ENCODE results near the gene ZDHHC24.

Gene ZDHHC24

DNA sequence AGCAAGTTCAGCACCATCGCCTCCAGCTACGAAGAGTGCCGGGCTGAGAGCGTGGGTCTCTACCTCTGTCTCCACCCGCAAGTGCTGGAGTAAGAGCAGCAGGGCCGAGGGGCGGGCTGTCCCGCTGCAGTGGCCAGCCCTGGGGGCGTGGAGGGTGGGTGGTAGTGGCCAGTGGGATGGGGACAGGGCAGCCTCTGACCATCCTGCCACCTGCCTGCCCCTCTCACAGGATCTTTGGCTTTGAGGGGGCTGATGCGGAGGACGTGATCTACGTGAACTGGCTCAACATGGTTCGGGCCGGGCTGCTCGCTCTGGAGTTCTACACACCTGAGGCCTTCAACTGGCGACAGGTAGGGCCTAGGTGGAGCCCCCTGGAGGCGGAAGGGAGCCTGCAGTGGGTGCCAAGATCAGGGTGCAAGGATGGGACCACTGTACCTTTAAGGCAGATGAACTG, 50.4 kb downstream of the ZDHHC24 start:
- DNase-seq (ENCODE audit: low read depth in 2 of 2) = no peak

DNA sequence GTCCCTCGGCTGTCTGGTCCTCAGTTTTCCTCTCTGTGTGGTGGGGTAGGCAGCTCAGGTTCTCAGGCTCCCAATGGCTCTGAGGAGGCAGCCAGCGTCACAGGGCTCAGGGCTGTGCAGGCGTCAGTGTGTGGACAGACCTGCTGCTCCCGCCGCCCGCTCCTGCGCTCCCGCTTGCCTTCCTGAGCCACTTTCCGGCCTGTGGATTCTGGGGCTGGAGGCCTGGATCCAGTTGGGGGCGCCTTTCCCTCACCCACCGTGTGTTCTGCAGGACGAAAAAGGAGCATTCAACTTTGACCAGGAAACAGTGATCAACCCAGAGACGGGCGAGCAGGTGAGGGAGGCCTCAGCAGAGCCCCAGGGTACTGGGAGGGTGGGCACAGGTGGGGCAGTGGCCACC, 50.9 kb downstream of the ZDHHC24 start:
- DNase-seq (ENCODE audit: low read depth in 2 of 2) = no peak

DNA sequence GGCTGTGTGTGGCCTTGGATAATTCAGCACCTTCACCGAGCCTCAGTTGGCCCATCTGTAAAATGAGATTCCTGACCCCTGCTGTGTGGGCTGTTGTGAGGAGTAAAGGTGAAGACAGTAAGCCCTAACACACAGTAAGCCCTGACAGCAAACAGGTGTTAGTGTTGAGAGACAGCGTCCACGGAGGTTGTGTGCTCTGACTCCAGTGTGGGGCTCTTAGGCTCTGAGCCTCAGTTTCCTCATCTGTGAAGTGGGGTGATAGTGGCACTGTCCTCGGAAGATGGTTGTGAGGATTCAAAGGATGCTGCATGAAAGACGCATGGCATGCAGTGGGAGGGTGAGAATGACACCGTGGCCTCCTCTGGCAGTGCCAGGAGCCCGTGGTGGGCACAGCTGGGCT, 51.4 kb downstream of the ZDHHC24 start:
- DNase-seq (ENCODE audit: low read depth in 2 of 2) = no peak

DNA sequence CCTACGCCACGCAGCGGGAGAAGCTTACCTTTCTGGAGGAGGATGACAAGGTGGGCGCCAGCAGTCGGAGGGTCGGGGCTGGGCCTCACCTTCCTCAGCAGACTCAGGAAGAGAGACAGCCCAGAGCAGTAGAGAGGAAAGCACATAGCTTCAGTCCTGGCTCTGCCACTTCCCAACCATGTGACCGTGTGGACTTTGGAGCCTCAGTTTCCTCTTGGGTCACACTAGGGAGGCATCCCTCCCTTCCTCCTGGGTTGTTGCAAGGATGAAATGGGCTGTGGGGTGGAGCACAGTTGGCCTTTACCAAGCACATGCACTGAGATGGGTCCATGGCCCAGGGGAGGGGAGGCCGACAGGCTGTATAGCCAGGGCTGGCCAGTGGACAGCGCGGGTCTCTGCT, 52.7 kb downstream of the ZDHHC24 start:
- DNase-seq (ENCODE audit: low read depth in 2 of 2) = no peak

DNA sequence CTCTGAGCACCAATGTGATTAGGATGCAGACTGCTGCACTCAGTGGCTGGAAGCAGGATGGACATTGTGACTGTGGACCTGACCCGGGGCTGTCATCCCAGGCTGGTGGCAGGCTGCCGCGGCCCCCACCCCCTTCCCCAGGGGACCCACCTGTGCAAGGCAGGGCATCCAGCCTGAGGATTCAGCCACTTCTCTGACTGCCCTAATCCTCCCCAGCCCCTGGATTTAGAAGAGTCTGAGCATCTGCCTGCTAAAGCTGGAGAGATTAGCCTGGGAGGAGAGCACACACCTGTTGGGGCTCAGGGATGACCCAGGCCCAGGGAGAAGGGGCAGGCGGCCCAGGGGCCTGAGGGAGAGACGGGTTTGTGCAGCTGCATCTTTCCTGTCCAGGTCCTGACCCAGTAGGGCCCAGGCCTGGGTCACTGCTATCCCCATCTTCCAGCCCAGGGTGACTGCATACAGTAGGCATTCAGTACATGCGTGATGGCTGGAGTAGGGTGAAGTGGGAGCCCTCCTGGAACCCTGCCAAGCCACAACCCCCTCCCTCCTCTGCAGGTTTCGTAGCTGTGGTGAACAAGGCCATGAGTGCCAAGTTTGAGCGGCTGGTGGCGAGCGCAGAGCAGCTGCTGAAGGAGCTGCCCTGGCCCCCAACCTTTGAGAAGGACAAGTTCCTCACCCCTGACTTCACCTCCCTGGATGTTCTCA, 53.5 kb downstream of the ZDHHC24 start:
- no peak for DNase-seq (ENCODE audit: low read depth in 2 of 2)

DNA sequence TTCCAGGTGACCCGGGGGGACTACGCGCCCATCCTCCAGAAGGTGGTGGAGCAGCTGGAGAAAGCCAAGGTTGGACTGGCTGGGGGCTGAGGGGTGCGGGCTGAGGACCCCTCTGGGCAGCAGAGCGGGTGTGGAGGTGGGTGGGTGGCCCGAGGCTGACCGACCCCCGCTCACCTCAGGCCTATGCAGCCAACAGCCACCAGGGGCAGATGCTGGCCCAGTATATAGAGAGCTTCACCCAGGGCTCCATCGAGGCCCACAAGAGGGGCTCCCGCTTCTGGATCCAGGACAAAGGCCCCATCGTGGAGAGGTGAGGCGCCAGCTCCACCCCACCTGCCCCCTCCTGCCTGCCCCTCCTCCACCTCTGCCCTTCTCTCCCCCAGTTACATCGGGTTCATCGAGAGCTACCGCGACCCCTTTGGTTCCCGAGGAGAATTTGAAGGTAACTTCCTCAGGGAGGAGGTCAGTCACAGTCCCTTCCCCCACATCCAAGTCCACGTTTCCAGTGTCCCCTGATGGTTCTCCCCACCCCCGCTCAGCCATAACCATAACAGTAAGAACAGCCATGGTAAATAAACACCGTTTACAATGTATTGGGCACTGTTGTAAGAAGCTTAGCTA, 54.4 kb downstream of the ZDHHC24 start:
- DNase-seq (ENCODE audit: low read depth in 2 of 2) = no peak

DNA sequence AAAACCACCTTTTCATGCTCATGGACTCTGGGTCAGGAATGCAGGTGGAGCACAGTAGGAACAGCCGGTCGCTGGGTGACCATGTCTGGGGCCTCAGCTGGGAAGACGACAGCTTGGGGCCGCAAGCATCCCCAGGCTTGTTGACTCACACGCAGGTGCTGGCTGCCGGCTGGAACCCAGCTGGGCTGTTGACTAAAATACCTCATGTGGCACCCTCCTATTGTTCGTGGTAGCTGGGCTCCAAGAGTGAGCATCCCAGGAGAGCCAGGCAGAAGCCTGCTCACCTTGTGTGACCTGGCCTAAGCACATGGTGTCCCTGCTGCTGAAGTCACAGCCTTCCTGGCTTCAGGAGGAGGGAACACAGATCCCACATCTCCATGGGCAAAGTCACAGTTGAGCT, 56.2 kb downstream of the ZDHHC24 start:
- DNase-seq (ENCODE audit: low read depth in 2 of 2) = no peak

DNA sequence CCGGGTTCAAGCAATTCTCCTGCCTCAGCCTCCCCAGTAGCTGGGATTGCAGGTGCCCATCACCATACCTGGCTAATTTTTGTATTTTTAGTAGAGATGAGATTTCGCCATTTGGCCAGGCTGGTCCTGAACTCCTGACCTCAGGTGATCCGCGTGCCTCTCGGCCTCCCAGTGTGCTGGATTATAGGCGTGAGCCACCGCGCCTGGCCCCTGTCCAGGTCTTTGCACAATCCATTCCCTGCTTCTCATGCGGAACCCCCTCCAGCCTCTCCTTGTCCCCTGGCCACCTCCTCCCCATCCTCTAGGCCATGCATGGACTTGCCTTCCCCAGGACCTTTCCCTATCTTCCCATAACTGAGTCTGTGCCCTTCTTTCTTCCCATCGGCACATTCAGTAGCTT, 56.9 kb downstream of the ZDHHC24 start:
- no peak for DNase-seq (ENCODE audit: low read depth in 2 of 2)

DNA sequence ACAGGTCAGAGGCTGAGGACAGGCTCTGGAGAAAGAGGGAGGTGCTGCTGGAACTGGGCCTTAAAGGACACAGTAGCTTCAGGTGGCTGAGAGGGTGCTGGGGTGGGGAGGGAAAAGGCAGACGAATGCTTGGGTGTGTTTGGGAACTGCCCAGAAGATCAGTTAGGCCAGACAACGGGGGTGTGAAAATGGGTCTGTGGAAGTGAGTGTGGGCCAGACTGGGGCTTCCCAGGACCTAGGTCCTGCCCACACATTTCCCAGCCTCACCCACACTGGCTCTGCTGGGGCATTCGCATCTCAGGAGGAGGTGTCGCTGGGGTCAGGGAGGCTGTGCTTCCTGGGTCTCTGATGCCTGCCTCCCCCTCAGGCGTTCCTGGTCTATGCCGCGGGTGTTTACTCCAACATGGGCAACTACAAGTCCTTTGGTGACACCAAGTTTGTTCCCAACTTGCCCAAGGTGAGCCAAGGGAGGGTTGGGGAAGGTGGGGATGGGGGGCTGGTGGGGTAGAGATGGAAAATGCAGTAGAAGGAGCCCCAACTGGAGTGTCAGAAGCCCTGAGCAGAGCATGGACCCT, 61.0 kb downstream of the ZDHHC24 start:
- no peak for DNase-seq (ENCODE audit: low read depth in 2 of 2)

DNA sequence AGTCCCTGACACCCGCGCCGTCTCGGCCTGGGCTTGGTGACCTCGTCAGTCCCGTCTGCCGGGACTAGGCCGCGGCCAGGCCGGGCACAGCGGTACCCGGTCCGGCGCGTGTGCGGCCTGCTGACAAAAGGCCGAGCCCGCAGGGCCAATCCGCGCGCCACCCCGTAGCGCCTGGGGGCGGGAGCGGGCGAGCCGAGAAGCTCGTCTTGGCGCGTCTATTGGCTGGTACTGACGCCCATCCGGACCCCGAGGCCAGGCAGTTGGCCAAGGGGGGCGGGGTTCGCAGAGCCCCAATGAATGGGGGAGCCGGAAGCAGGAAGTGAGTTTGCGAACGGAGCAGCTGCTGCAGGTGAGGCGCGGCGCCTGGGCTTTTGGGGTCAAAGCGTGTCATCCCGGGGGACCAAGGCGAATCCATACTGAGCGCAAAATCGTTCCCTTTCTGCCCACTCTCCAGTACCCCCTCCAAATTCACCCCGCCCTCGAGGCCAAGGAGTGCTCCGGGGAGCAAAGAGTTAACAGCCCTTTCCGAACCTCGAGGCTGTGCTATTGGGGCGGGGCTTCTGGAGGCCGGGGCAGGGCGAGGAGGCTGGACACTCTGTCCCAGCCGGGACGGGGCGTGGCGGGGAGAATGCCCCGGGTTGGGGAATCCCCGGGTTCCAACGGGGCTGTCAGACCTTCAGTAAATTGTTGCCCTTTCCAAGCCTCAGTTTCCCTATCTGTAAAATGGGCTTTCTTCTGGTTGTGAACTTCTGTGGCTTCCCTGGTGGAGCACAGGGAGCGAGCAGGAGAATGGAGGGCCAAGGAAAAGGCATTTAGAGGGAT, 65.5 kb downstream of the ZDHHC24 start, which contains the start of gene DPP3:
Gene DPP3, plus strand, starts transcription at position 318 of the 822 bp plus-strand sequence. CDS start 1,767 bp downstream, outside the sequence.
- DNase-seq (ENCODE audit: low read depth in 2 of 2) = peak; percentile 87 to 95

DNA sequence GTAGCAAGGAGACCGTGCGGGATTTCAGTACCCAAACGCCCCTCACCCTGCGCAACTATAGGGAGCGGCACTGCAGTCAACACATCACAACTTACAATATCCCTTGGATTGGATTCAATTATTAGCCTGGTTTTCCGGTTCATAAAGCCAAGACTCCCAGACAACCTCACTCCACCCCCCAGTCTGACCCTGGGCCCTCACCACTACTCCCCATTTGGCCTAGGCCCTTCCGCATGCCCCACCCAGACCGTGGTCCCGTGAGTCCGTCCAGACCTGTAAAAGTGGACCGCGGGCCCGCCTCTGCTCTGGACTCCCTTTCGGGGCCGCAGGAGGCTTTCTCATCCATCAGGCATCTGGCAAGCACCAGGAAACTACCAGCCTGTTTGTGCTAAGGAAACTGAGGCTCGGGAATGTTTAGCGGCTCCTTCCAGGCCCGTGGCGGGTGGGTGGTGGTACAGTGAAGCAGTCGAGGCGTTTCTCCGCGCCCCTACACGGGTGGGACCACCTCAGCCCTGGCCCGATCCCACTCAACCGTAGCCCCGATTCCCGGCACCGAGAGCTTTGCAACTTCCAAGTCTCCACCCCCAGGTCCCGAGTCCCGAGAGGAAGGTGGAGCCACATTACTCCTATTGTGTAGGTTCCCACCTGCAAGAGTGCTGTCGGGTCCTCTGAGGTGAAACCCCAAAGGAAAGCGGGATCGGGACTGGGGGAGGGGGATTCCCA, 66.3 kb downstream of the ZDHHC24 start:
- DNase-seq (ENCODE audit: low read depth in 2 of 2) = peak in 1 of 2 experiments; percentile 15

DNA sequence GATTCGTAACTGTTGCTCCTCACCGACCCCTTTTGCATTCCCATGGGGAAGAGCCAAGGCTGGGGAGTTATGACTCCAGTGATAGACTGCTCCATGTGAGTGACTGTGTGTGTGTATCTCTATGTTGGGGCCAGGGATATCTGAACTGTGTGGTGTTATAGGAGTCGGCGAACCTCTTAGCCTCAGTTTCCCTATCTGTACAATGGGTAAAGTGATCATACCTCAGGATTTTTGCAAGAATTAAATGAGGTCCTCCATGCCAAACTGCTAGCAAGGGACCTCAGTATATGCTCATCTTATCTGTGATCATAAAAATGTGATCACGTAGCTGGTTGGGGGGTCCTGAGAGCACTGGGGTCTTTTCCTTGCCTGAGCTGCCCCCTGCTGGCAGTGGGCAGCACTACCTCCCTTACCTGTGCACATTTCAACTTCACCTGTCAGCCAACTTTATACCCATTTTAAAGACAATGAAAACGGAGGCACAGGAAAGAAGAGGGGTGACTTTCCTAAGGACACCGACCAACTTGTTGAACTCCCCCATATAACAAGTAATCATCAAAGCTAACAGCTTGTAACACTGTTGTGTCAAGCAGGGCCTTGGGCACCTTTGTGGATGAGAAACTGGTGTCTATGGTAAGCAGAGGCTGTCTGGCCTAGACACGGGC, 67.0 kb downstream of the ZDHHC24 start:
- no peak for DNase-seq (ENCODE audit: low read depth in 2 of 2)

DNA sequence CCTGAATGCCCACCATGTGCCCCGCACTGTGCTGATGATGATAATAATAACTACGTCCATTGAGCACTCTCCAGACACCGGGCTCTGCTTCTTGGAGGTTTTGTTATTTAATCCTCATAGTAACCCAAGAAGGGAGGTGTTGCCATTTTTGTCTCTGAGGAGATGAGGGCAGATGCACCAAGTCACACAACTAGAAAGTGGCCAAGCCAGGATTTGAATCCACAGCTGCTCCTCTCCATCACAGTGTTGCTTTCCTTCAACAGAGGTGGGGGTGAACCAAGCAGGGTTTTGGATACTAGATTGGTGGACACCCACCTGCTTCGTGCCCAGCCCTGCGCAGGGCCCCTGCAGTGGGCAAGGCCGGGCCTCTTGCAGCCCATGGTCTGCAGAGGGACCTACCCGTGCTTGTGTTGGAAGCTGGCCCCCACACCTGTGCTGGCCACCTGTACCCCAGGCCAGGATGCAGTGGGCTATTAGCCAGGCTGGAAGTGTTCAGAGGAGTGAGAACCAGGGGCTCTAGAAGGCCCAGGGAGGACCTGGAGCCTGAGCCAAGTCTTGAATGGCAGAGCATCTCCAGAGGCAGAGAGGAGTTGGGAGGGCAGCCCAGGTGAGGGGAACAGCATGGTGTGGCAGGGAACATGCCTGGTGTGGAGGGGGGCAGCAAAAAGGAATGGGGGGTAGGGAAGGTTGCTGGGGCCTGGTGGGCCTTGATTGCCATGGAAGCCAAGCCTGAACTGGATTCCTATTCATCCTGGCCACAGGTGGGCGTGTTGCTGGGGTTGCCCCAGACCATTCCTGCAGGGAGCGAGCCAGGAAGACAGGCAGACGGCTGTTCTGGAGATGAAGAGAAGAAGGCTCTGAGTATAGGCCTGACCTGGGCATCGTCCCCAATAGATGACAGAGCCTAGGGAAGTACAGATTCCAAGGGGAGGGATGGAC, 68.3 kb downstream of the ZDHHC24 start:
- no peak for DNase-seq (ENCODE audit: low read depth in 2 of 2)

DNA sequence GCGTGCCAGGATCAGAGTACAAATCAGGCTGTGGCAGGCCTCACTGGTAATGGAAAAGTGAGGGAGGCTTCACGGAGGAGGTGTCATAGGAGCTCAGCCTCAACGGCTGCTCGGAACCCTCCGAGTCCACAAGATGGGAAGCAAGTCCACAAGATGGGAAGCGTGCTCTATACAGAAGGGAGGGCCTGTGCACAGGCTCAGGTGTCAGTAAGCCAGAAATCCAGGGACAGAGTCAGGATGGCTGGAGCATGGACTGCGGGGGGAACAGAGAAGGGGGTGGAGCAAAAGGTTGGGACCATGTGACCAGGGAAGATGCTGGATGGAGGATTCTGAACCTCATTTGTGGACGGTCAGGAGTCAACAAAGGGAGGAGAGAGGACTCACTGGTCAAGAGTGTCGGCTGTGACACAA, 69.0 kb downstream of the ZDHHC24 start:
- DNase-seq (ENCODE audit: low read depth in 2 of 2) = no peak

DNA sequence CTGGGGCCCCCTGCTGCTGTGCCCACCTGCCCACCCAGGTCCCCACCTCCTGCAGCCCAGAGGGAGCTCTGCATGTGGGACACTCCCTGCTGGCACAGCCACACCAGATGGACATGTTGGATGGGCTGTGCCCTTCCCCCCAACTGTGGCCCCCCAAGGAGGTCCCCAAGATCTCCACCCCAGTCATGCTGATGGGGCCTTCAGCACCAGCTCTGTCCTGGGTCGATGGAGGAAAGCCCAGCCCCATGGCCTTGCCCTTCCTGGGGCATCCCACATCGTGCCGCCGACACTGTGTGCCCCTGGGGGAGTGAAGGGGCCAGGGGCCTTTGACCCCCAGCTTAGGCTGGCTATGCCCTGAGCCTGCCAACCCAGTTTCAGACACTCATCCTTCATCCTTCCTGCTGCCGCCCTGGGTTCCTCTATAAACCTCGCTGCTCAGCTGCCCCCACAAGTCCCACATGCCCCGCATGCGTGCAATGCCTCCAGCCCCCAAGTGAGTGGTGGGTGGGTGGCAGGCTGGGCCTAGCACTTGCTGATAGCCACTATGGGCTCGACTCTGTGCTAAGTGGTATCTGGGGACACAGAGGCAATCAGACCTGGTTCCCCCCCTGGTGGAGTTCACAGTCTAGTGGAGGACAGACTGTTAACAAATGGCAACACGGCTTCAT, 69.5 kb downstream of the ZDHHC24 start:
- no peak for DNase-seq (ENCODE audit: low read depth in 2 of 2)

DNA sequence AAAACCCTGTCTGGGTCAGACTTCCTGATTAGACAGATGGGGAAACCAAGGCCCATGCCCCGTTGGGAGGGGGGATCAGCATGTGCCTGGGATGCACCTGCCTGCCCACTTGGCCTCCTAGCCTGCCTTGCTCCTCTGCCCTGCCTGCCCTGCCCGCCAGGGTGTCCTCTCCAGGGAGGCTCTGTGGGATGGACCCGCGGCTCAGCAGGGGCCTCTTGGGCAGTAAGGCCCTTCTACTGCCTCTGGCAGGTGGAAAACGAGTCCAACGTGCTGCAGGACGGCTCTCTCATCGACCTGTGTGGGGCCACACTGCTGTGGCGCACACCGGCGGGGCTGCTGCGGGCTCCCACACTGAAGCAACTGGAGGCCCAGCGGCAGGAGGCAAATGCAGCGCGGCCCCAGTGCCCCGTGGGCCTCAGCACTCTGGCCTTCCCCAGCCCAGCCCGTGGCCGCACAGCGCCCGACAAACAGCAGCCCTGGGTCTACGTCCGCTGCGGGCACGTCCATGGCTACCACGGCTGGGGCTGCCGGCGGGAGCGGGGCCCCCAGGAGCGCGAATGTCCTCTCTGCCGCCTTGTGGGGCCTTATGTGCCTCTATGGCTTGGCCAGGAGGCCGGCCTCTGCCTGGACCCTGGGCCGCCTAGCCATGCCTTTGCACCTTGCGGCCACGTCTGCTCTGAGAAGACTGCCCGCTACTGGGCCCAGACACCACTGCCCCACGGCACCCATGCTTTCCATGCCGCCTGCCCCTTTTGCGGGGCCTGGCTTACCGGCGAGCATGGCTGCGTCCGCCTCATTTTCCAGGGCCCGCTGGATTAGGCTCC, 70.3 kb downstream of the ZDHHC24 start:
- no peak for DNase-seq (ENCODE audit: low read depth in 2 of 2)

DNA sequence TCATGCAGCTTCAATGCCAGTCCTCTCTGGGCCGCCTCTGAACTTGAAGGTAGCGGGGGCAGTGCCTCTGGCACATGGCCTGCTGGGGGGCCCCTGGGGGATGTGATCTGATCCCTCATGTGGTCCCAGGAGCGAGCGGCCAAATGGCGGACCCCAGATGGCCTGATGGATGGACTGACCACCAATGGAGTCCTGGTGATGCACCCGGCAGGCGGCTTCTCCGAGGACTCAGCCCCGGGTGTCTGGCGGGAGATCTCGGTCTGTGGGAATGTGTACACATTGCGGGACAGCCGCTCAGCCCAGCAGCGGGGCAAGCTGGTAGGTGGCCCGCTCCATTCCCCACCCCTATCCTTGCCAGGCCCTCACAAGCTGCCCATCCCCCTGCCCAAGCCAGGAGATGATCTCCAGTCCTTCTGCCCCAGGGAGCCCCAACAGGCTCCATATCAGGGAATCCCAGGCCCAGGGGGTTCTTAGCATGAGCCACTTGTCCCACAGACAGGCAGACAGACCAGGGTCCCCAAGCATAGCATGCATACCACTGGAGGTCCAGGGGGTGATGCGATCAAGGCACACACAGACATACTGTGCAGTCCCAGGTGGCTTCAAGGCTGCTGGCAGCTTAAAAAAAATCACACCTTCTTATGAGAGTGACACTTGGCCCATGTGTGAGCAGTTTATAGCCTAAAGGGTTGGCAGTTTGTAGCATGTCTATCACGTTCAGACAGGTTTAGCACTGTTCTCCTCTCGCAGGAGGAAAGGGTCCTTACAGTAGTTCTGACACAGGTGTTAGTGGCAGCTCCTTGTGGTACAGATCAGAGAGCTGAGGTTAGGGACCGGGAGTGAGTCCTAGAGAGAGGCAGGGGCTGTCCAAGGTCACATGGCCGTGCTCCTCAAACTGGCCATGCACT, 72.0 kb downstream of the ZDHHC24 start:
- DNase-seq (ENCODE audit: low read depth in 2 of 2) = no peak

Data from stimulated activated CD4-positive, alpha-beta T cell treated with anti-CD3 and anti-CD28 coated beads, Interleukin-12 subunit alpha, Interleukin-12 subunit beta, amount 100 ng/mL, for 24 hours (primary cell).